Keratinocyte (primary cell): ENCODE results near the gene PARL. TPM values are rescaled to one million over a fixed set of nuclear protein-coding genes. Genes with fewer than 3 reads are reported as not detected.

Experiments
- DNase-seq: peaks from one replicate; pipeline ENCODE4 v3.0.0-alpha.2; 2011; ENCODE audit warnings: low read depth, missing footprints, low spot score
- FAIRE-seq: peaks from 2 replicates; lab custom pipeline; 2011; peaks lifted over from hg19 to GRCh38; lab: Jason Lieb, UNC
- H2AFZ ChIP-seq: 2 replicates; pipeline ENCODE4 v1.6.0; 2012; ENCODE audit warnings: low read length, control low read depth, inconsistent platforms; ENCODE audit not compliant: control insufficient read depth
- H3K27ac ChIP-seq: 2 replicates; pipeline ENCODE4 v1.5.1; 2011; ENCODE audit warnings: low read length; ENCODE audit not compliant: control insufficient read depth, insufficient read depth
- H3K27me3 ChIP-seq: 3 replicates; pipeline ENCODE4 v1.6.0; 2011; ENCODE audit warnings: low read length; ENCODE audit not compliant: control insufficient read depth, insufficient read depth; ENCODE audit errors: extremely low read depth
- H3K36me3 ChIP-seq, 2 experiments: 2 replicates in 1 of 2; 3 replicates in 1 of 2; pipeline ENCODE4 v1.5.1; 2011; ENCODE audit warnings: low read length in 2 of 2, mild to moderate bottlenecking in 1 of 2; ENCODE audit not compliant: control insufficient read depth in 2 of 2, insufficient read depth in 2 of 2; ENCODE audit errors: extremely low read depth in 1 of 2
- H3K4me1 ChIP-seq: 3 replicates; pipeline ENCODE4 v1.5.1; 2011; ENCODE audit warnings: low read length; ENCODE audit not compliant: control insufficient read depth, insufficient read depth; ENCODE audit errors: extremely low read depth
- H3K4me2 ChIP-seq: 3 replicates; pipeline ENCODE4 v1.6.0; 2011; ENCODE audit warnings: low read depth, low read length; ENCODE audit not compliant: control insufficient read depth, insufficient read depth; ENCODE audit errors: extremely low read depth
- H3K4me3 ChIP-seq, 3 experiments: fragments of 200-600 bp in 1 of 3; sonication (generic) in 1 of 3; 2 replicates in 2 of 3; 3 replicates in 1 of 3; pipeline ENCODE4 v1.5.1; 2011 to 2016; ENCODE audit warnings: low read length in 3 of 3, mild to moderate bottlenecking in 3 of 3, control low read depth in 2 of 3, inconsistent platforms in 1 of 3, low read depth in 1 of 3, mixed read lengths in 1 of 3, mixed run types in 1 of 3, moderate library complexity in 1 of 3; ENCODE audit not compliant: control insufficient read depth in 2 of 3, insufficient read depth in 2 of 3; ENCODE audit errors: extremely low read depth in 1 of 3
- H3K79me2 ChIP-seq: 2 replicates; pipeline ENCODE4 v1.6.0; 2012; ENCODE audit warnings: low read length; ENCODE audit not compliant: control insufficient read depth, insufficient read depth
- H3K9ac ChIP-seq: 3 replicates; pipeline ENCODE4 v1.6.0; 2011; ENCODE audit warnings: low read length; ENCODE audit not compliant: control insufficient read depth, insufficient read depth; ENCODE audit errors: extremely low read depth
- H3K9me1 ChIP-seq: 3 replicates; pipeline ENCODE4 v1.6.0; 2011; ENCODE audit warnings: low read length; ENCODE audit not compliant: control insufficient read depth, insufficient read depth; ENCODE audit errors: extremely low read depth
- H3K9me3 ChIP-seq: 2 replicates; pipeline ENCODE4 v1.5.1; 2012; ENCODE audit warnings: low read depth, low read length; ENCODE audit not compliant: control insufficient read depth
- H4K20me1 ChIP-seq: 3 replicates; pipeline ENCODE4 v1.6.0; 2011; ENCODE audit warnings: low read length; ENCODE audit not compliant: control insufficient read depth, insufficient read depth; ENCODE audit errors: extremely low read depth
- EZH2 ChIP-seq: IDR thresholded peaks from one replicate; pipeline ENCODE4 v1.6.1; 2012; ENCODE audit warnings: inconsistent platforms, mild to moderate bottlenecking, low read length, moderate library complexity
- dilution Hi-C: fragments of 300-500 bp; cut with MboI; formaldehyde crosslinking; loops from one replicate; pipeline ENCODE4 v1.7.0; 2020; ENCODE audit warnings: low sequenced_read_pairs; ENCODE audit not compliant: extremely low pct_ligation_motif_present
- polyA plus RNA-seq, 5 experiments: library from polyadenylated mRNA; depleted of rRNA in 3 of 5; stranded (reverse) in 3 of 5; stranded (forward) in 1 of 5; unstranded in 1 of 5; fragments of >200 nt; gene quantifications; 1 replicate in 1 of 5; 2 replicates in 3 of 5; 3 replicates in 1 of 5; pipeline versions ENCODE4 v1.2.1 to v1.2.3, GENCODE V29; 2011 to 2012; ENCODE audit warnings: missing spikeins in 2 of 5, low read depth in 1 of 5, low replicate concordance in 1 of 5
- TF ChIP-seq, protein P1 (sequence below), 3 experiments: IDR thresholded peaks in 1 of 3; conservative IDR thresholded peaks in 1 of 3; optimal IDR thresholded peaks in 1 of 3; 2 replicates in 2 of 3; 3 replicates in 1 of 3; pipeline versions ENCODE3 to v1.5.1; 2011; ENCODE audit warnings: low read length in 3 of 3, mild to moderate bottlenecking in 3 of 3, moderate library complexity in 2 of 3, control low read depth in 1 of 3, inconsistent platforms in 1 of 3; ENCODE audit not compliant: insufficient read depth in 2 of 3; ENCODE audit errors: extremely low read depth in 1 of 3

The PARL gene
- polyA plus RNA-seq, 1 donor (not counting 4 experiments of a cell fraction or from before 2014, with no cell fraction given) = 68.9 TPM

GRCh38 chr3:183892610-183893214 is 8.0 kb upstream of the PARL start:
- Histone ChIP-seq H3K4me1 (no peaks in the 10 kb centered on the region), H2AFZ (no peak overlapping the region), H3K79me2 (no peaks in the 10 kb centered on the region), H3K9me1 (no peaks in the 10 kb centered on the region), H3K9me3 (no peaks in the 10 kb centered on the region), H4K20me1 (no peaks in the 10 kb centered on the region), H3K36me3 (no peaks in the 10 kb centered on the region), H3K4me2 (no peak overlapping the region), H3K4me3 (no peak overlapping the region), H3K27ac (no peak overlapping the region), H3K9ac (no peak overlapping the region), H3K27me3 (no peaks in the 10 kb centered on the region)
- dilution Hi-C loops = no loop called here
- TF ChIP-seq EZH2 = no peak
- TF ChIP-seq, protein P1, sequence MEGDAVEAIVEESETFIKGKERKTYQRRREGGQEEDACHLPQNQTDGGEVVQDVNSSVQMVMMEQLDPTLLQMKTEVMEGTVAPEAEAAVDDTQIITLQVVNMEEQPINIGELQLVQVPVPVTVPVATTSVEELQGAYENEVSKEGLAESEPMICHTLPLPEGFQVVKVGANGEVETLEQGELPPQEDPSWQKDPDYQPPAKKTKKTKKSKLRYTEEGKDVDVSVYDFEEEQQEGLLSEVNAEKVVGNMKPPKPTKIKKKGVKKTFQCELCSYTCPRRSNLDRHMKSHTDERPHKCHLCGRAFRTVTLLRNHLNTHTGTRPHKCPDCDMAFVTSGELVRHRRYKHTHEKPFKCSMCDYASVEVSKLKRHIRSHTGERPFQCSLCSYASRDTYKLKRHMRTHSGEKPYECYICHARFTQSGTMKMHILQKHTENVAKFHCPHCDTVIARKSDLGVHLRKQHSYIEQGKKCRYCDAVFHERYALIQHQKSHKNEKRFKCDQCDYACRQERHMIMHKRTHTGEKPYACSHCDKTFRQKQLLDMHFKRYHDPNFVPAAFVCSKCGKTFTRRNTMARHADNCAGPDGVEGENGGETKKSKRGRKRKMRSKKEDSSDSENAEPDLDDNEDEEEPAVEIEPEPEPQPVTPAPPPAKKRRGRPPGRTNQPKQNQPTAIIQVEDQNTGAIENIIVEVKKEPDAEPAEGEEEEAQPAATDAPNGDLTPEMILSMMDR (optimal IDR thresholded peaks at IDR 0.05 in 1 of 3, IDR thresholded peaks at IDR 0.05 in 1 of 3, conservative IDR thresholded peaks at IDR 0.05 in 1 of 3; ENCODE audit: extremely low read depth in 1 of 3, insufficient read depth in 2 of 3, low read length in 3 of 3) = no peak
- FAIRE-seq (no peak), DNase-seq (no peak)

- Histone ChIP-seq H3K79me2 (peaks cover 38% of the 10 kb centered on the region), H2AFZ (no peak overlapping the region), H3K36me3 (no peaks in the 10 kb centered on the region), H3K9me3 (no peaks in the 10 kb centered on the region), H3K9me1 (no peaks in the 10 kb centered on the region), H3K9ac (no peak overlapping the region), H3K4me2 (no peak overlapping the region), H3K27me3 (no peaks in the 10 kb centered on the region), H3K27ac (no peak overlapping the region), H3K4me1 (peaks cover 12% of the 10 kb centered on the region), H3K4me3 (no peak overlapping the region), H4K20me1 (no peaks in the 10 kb centered on the region)
- DNase-seq (no peak), FAIRE-seq (no peak)
- no peak for TF ChIP-seq EZH2
- TF ChIP-seq, protein P1 (optimal IDR thresholded peaks at IDR 0.05 in 1 of 3, IDR thresholded peaks at IDR 0.05 in 1 of 3, conservative IDR thresholded peaks at IDR 0.05 in 1 of 3; ENCODE audit: extremely low read depth in 1 of 3, insufficient read depth in 2 of 3, low read length in 3 of 3) = no peak
- dilution Hi-C loops = no loop called here
Observed at GRCh38 chr3:183885766-183886165, 1.1 kb upstream of the PARL start.
